Measurements from ENCODE around the gene MOB1B.

DNA sequence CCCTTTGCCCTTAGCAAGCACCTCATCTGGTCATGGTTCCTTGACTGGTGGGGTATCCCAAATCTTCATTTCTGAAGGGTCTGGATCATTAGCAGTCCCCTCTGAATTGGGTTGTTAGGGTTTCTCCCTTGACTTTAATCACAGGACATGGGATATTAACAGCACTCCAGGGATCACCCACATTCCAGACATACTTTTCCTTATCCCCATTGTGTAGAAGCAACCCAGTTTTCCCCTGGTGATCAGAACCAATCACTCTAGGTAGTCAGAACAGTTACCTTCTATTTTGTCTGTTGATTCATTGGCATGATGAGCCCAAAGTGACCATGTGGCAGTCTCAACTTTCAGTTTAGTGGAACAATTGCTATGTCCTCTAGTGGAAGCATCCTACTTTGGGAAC is 33.4 kb upstream of the MOB1B start:
- TF ChIP-seq EZH2phosphoT487 (IDR thresholded peaks at IDR 0.05; ENCODE audit: insufficient read depth, low read depth) (no peak), EZH2 (IDR thresholded peaks at IDR 0.05; ENCODE audit: insufficient read depth, poor library complexity, severe bottlenecking) (no peak)

All from GM23248 (cell line).